Type B pancreatic cell (in vitro differentiated cells): ENCODE data around the gene MSI2. TPM values are rescaled to one million over a fixed set of nuclear protein-coding genes. Genes with fewer than 3 reads are reported as not detected.

Experiments used
- DNase-seq: peaks from one replicate; pipeline ENCODE4 v3.0.0; 2021; ENCODE audit warnings: mixed read lengths; ENCODE audit not compliant: unreplicated experiment; ENCODE audit errors: extremely low spot score
- H3K27ac Mint-ChIP-seq: 2 replicates; pipeline ENCODE4 v1.8.0; 2021; ENCODE audit warnings: mild to moderate bottlenecking, mixed read lengths
- H3K27me3 Mint-ChIP-seq: 2 replicates; pipeline ENCODE4 v1.8.0; 2021; ENCODE audit warnings: mixed read lengths
- H3K36me3 Mint-ChIP-seq: 2 replicates; pipeline ENCODE4 v1.8.0; 2021; ENCODE audit warnings: mixed read lengths
- H3K4me1 Mint-ChIP-seq: one replicate; pipeline ENCODE4 v1.8.0; 2021; ENCODE audit warnings: mixed read lengths; ENCODE audit not compliant: unreplicated experiment
- H3K4me3 Mint-ChIP-seq: 2 replicates; pipeline ENCODE4 v1.8.0; 2021; ENCODE audit warnings: mild to moderate bottlenecking, mixed read lengths
- H3K9me3 Mint-ChIP-seq: 2 replicates; pipeline ENCODE4 v1.8.0; 2021; ENCODE audit warnings: mixed read lengths
- total RNA-seq: library from RNA; stranded (reverse); gene quantifications from 2 replicates; pipeline ENCODE4 v1.2.1, GENCODE V29; 2021; ENCODE audit warnings: low replicate concordance
- TF ChIP-seq, protein P1 (sequence below): fragments of 200-600 bp; sonication (generic); conservative IDR thresholded peaks from 2 replicates; pipeline ENCODE4 v1.5.0; 2021; ENCODE audit warnings: antibody characterized with exemption, mild to moderate bottlenecking

MSI2 gene
- total RNA-seq, 1 donor from 2014 or later, result 158 TPM

DNA sequence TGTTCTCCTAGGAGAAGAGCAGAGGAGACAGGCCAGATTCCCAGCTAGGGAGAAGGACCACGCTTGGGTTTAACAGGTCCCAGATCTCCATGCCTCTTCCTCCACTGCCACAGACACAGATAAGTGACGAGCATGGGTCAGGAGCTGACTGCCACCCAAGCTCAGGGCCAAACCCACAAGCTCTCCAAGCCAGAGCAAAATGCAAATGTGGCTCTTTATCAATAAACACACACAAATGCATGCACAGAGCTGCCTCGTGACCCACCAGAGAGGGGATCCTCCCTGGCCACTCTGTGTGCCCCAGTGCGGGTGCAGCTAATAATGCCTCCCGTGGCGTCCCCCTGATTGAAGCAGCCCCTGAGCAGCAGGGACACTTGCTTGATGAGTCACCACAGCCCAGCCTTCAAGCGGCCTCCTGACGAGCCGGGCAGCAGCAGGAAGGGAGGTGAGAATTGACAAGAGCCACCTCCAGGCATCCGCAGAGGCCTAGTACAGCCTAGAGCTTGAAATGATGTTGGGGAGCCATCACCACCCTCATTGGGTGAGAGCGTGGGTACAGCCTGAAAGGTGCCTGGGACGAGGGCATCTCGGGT, 344.9 kb downstream of the MSI2 start:
- TF ChIP-seq, protein P1, sequence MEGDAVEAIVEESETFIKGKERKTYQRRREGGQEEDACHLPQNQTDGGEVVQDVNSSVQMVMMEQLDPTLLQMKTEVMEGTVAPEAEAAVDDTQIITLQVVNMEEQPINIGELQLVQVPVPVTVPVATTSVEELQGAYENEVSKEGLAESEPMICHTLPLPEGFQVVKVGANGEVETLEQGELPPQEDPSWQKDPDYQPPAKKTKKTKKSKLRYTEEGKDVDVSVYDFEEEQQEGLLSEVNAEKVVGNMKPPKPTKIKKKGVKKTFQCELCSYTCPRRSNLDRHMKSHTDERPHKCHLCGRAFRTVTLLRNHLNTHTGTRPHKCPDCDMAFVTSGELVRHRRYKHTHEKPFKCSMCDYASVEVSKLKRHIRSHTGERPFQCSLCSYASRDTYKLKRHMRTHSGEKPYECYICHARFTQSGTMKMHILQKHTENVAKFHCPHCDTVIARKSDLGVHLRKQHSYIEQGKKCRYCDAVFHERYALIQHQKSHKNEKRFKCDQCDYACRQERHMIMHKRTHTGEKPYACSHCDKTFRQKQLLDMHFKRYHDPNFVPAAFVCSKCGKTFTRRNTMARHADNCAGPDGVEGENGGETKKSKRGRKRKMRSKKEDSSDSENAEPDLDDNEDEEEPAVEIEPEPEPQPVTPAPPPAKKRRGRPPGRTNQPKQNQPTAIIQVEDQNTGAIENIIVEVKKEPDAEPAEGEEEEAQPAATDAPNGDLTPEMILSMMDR, result no peak
- Mint-ChIP-seq H3K4me1 (peaks cover 42% of the 10 kb centered on the region), H3K27ac (no peak overlapping the region), H3K9me3 (no peaks in the 10 kb centered on the region), H3K4me3 (no peak overlapping the region), H3K36me3 (peaks cover 15% of the 10 kb centered on the region), H3K27me3 (no peaks in the 10 kb centered on the region)
- no peak for DNase-seq

DNA sequence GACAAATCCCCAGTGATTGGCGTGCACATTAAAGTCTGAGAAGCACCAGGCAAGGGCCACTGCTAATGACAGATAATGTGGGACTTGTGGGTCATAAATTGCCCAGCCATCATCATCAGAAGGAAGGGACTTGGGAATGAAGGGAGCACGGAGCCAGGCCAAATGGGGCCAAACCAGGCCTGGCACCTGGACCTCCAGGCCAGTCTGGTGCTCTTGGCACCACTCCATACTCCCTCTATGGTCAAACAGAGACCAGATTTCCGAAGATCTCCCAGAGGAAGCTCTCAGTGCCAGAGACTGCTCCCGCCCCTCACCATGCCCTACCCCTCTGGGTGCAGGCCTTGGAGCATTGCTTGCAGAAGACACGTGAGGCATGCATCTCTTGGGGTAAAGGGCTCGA, 346.6 kb downstream of the MSI2 start:
- Mint-ChIP-seq H3K27ac (no peak overlapping the region), H3K36me3 (peaks cover 7% of the 10 kb centered on the region), H3K4me1 (peaks cover 43% of the 10 kb centered on the region), H3K4me3 (no peak overlapping the region), H3K27me3 (no peaks in the 10 kb centered on the region), H3K9me3 (no peaks in the 10 kb centered on the region)
- TF ChIP-seq, protein P1, result no peak
- DNase-seq, result no peak

DNA sequence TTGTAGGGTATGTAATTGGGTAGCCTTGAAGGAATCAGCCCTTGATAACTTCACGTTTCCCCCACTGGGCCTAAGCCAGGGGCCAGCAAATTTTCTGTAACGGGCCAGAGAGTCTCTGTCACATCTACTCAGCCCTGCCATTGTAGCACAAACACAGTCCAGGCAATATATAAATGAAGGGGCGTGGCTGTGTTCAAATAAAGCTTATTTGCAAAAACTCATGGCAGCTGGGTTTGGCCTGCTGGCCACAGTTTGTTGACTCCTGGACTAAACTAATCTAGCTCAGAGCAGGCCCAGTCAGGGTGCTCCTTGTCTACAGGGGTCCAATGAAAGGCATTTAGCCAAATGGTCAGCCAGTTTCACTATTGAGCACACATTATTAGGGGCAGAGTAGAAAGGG, 347.2 kb downstream of the MSI2 start:
- TF ChIP-seq, protein P1, result no peak
- Mint-ChIP-seq H3K4me1 (peaks cover 41% of the 10 kb centered on the region), H3K27ac (peak overlapping the region; percentile 95), H3K9me3 (no peaks in the 10 kb centered on the region), H3K27me3 (no peaks in the 10 kb centered on the region), H3K4me3 (no peak overlapping the region), H3K36me3 (peaks cover 5% of the 10 kb centered on the region)
- DNase-seq, result no peak

DNA sequence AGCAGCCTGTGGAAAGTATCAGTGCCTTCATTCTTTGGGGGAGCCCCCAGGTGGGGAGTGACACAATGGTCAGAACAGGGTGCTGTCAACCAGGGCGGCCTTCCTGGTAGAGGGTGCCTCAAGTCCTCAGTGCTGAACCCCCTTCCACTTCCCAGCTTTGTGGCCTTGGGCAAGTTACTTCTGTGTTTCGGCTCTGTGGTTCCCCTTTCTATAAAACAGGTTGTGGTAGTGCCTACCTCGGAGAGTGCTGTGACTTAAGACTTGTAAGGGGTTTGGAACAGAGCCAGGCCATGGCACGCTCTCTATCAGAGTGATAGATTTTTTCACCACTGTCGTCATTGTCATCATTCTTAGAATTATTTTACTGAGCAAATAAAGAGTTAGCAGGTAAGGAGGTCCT, 347.7 kb downstream of the MSI2 start:
- peaks cover 5% of the 10 kb centered on the region for H3K36me3 Mint-ChIP-seq
- H3K9me3 Mint-ChIP-seq, result no peaks in the 10 kb centered on the region
- peak overlapping the region; percentile 32 for H3K4me3 Mint-ChIP-seq
- no peaks in the 10 kb centered on the region for H3K27me3 Mint-ChIP-seq
- no peak for DNase-seq
- H3K27ac Mint-ChIP-seq, result peak overlapping the region; percentile 95
- peaks cover 43% of the 10 kb centered on the region for H3K4me1 Mint-ChIP-seq
- TF ChIP-seq, protein P1, result no peak

DNA sequence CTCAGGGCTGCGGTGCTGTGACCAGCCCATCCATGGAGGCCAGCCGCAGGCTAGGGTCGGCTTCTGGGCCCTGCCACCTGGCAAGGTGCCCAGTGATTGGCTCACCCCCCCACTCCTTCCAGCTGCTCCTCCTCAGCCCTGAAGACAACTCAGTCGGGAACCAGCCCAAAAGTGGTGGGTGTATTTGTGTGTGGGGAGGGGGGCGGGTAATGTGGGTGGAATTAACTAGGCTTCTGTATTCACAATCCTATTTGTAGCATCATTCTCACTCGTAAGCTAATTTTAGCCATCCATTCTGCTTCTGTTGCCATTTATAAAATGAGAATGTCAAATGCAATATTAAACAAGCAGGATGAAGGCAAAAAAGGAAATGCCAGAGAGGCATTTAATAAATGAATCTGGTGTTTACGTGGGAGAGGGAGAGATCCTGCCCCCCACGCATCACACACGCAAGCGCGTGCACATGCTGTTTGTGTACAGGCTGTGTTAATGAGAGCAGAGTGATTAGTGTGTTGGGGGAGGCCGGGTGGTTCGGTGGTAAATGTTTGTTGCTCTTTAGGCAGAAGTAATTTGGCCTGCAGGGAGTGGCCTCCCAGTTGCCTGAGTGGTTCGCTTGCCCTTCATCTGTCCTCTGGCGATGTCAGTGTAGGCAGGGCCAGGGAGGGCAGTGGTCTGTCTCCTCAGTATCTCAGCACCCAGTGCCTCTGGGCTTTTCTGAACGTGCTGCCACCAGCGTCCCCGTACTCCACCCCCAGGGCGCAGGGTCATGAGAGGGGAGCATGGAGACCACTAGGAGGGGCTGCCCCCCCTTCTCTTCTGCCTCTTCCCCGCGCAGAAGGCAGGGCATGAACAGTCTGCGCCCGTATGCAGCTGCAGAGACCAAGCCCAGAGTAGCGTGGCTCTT, 348.7 kb downstream of the MSI2 start:
- Mint-ChIP-seq H3K4me1 (peaks cover 53% of the 10 kb centered on the region), H3K27ac (peak overlapping the region; percentile 95), H3K27me3 (no peaks in the 10 kb centered on the region), H3K9me3 (no peaks in the 10 kb centered on the region), H3K4me3 (peak overlapping the region; percentile 75), H3K36me3 (no peaks in the 10 kb centered on the region)
- DNase-seq, result no peak
- TF ChIP-seq, protein P1, result no peak
